Fibroblast of lung (primary cell): Measurements from ENCODE around the gene PFN3. TPM values are rescaled to one million over a fixed set of nuclear protein-coding genes. Genes with fewer than 3 reads are reported as not detected.
"Not testable (repeated sequence)": the region's sequence is repeated elsewhere in the genome, so short reads cannot be mapped to it uniquely, and the experiment has no call there.

ENCODE experiments used
- DNase-seq, 2 donors: peaks; one replicate each; pipeline versions ENCODE4 v3.0.0 to v3.0.0-alpha.2; 2010; ENCODE audit warnings: low read depth in 2 of 2
- H2AFZ ChIP-seq: 2 replicates; pipeline ENCODE4 v1.5.1; 2012; ENCODE audit warnings: low read length, control low read depth, inconsistent platforms
- H3K27ac ChIP-seq: 2 replicates; pipeline ENCODE4 v1.5.1; 2011; ENCODE audit warnings: low read length, control low read depth; ENCODE audit not compliant: insufficient read depth
- H3K27me3 ChIP-seq: 2 replicates; pipeline ENCODE4 v1.5.1; 2011; ENCODE audit warnings: mild to moderate bottlenecking, low read length; ENCODE audit not compliant: control insufficient read depth, insufficient read depth
- H3K36me3 ChIP-seq: 2 replicates; pipeline ENCODE4 v1.5.1; 2011; ENCODE audit warnings: low read length; ENCODE audit not compliant: control insufficient read depth, insufficient read depth
- H3K4me1 ChIP-seq: 2 replicates; pipeline ENCODE4 v1.5.1; 2011; ENCODE audit warnings: low read length; ENCODE audit not compliant: control insufficient read depth, insufficient read depth; ENCODE audit errors: extremely low read depth
- H3K4me2 ChIP-seq: 2 replicates; pipeline ENCODE4 v1.5.1; 2011; ENCODE audit warnings: low read length, control low read depth; ENCODE audit not compliant: insufficient read depth; ENCODE audit errors: extremely low read depth
- H3K4me3 ChIP-seq, 4 experiments: fragments of 200-600 bp in 1 of 4; sonication (generic) in 1 of 4; replicated peaks in 1 of 4; 2 replicates each; pipeline ENCODE4 v1.5.1; 2011 to 2016; ENCODE audit warnings: low read length in 4 of 4, low read depth in 3 of 4, mild to moderate bottlenecking in 3 of 4, control low read depth in 2 of 4, inconsistent platforms in 1 of 4, mixed read lengths in 1 of 4; ENCODE audit not compliant: insufficient read depth in 1 of 4; ENCODE audit errors: control extremely low read depth in 1 of 4
- H3K79me2 ChIP-seq: 2 replicates; pipeline ENCODE4 v1.5.1; 2012; ENCODE audit warnings: mild to moderate bottlenecking, low read length, inconsistent platforms; ENCODE audit not compliant: control insufficient read depth, insufficient read depth
- H3K9ac ChIP-seq: 2 replicates; pipeline ENCODE4 v1.5.1; 2011; ENCODE audit warnings: mild to moderate bottlenecking, low read length, control low read depth; ENCODE audit not compliant: insufficient read depth
- H3K9me3 ChIP-seq: 2 replicates; pipeline ENCODE4 v1.5.1; 2012; ENCODE audit warnings: low read depth, low read length; ENCODE audit not compliant: control insufficient read depth, insufficient read depth
- H4K20me1 ChIP-seq: 2 replicates; pipeline ENCODE4 v1.5.1; 2011; ENCODE audit warnings: low read length; ENCODE audit not compliant: control insufficient read depth, insufficient read depth; ENCODE audit errors: extremely low read depth
- EZH2 ChIP-seq: IDR thresholded peaks from 2 replicates; pipeline ENCODE4 v1.5.1; 2012; ENCODE audit warnings: low read length, control low read depth, mild to moderate bottlenecking; ENCODE audit errors: missing control alignments
- polyA plus RNA-seq, 2 donors: library from polyadenylated mRNA; depleted of rRNA in 1 of 2; stranded (reverse) in 1 of 2; unstranded in 1 of 2; fragments of >200 nt; gene quantifications; 2 replicates each; pipeline ENCODE4 v1.2.1, GENCODE V29; 2011 to 2012; ENCODE audit warnings: missing spikeins in 1 of 2
- total RNA-seq: library from RNA; depleted of rRNA; stranded (reverse); fragments of >200 nt; gene quantifications from 2 replicates; pipeline ENCODE4 v1.2.1, GENCODE V29; 2014
- TF ChIP-seq, protein P1 (sequence below), 2 donors: IDR thresholded peaks in 1 of 2; conservative IDR thresholded peaks in 1 of 2; 1 replicate in 1 of 2; 2 replicates in 1 of 2; pipeline ENCODE4 v1.5.1; 2011 to 2012; ENCODE audit warnings: low read length in 2 of 2, control low read depth in 1 of 2, inconsistent platforms in 1 of 2, low read depth in 1 of 2, mild to moderate bottlenecking in 1 of 2

The PFN3 gene
- total and polyA plus RNA-seq, 2 donors (not counting 1 experiment from before 2014, with no cell fraction given): not detected

- TF ChIP-seq, protein P1, sequence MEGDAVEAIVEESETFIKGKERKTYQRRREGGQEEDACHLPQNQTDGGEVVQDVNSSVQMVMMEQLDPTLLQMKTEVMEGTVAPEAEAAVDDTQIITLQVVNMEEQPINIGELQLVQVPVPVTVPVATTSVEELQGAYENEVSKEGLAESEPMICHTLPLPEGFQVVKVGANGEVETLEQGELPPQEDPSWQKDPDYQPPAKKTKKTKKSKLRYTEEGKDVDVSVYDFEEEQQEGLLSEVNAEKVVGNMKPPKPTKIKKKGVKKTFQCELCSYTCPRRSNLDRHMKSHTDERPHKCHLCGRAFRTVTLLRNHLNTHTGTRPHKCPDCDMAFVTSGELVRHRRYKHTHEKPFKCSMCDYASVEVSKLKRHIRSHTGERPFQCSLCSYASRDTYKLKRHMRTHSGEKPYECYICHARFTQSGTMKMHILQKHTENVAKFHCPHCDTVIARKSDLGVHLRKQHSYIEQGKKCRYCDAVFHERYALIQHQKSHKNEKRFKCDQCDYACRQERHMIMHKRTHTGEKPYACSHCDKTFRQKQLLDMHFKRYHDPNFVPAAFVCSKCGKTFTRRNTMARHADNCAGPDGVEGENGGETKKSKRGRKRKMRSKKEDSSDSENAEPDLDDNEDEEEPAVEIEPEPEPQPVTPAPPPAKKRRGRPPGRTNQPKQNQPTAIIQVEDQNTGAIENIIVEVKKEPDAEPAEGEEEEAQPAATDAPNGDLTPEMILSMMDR (conservative IDR thresholded peaks at IDR 0.05 in 1 of 2, IDR thresholded peaks at IDR 0.05 in 1 of 2; ENCODE audit: low read depth in 1 of 2, low read length in 2 of 2): no peak
- Histone ChIP-seq H3K79me2 (peaks cover 17% of the 10 kb centered on the region), H3K4me2 (no peak overlapping the region), H2AFZ (no peak overlapping the region), H3K4me1 (peaks cover 12% of the 10 kb centered on the region), H3K9me3 (no peaks in the 10 kb centered on the region), H3K27me3 (no peaks in the 10 kb centered on the region), H3K4me3 (no peak overlapping the region), H4K20me1 (no peaks in the 10 kb centered on the region), H3K9ac (no peak overlapping the region), H3K36me3 (no peaks in the 10 kb centered on the region), H3K27ac (no peak overlapping the region)
- no peak for DNase-seq
These were observed 23.2 kb upstream of the PFN3 start for GRCh38 chr5:177423671-177424070.

GRCh38 chr5:177421062-177421798 is 20.8 kb upstream of the PFN3 start:
- Histone ChIP-seq H3K36me3 (no peaks in the 10 kb centered on the region), H4K20me1 (no peaks in the 10 kb centered on the region), H3K27me3 (no peaks in the 10 kb centered on the region), H3K79me2 (no peaks in the 10 kb centered on the region), H3K9ac (no peak overlapping the region), H3K27ac (no peak overlapping the region), H2AFZ (no peak overlapping the region), H3K9me3 (no peaks in the 10 kb centered on the region), H3K4me2 (no peak overlapping the region), H3K4me1 (peaks cover 4% of the 10 kb centered on the region), H3K4me3 (no peak overlapping the region)
- TF ChIP-seq, protein P1 (conservative IDR thresholded peaks at IDR 0.05 in 1 of 2, IDR thresholded peaks at IDR 0.05 in 1 of 2; ENCODE audit: low read depth in 1 of 2, low read length in 2 of 2): no peak
- TF ChIP-seq EZH2: no peak
- no peak for DNase-seq

GRCh38 chr5:177420472-177420871 is 20.0 kb upstream of the PFN3 start:
- H2AFZ ChIP-seq, H3K9me3 ChIP-seq, H3K27me3 ChIP-seq, H3K79me2 ChIP-seq, H3K27ac ChIP-seq, DNase-seq, H3K36me3 ChIP-seq, H3K4me1 ChIP-seq, H3K4me3 ChIP-seq, H3K9ac ChIP-seq, H3K4me2 ChIP-seq, H4K20me1 ChIP-seq: not testable (repeated sequence)
